Fibroblast of villous mesenchyme (primary cell): ENCODE data around the gene ADCY2. TPM values are rescaled to one million over a fixed set of nuclear protein-coding genes. Genes with fewer than 3 reads are reported as not detected.
"Not testable (repeated sequence)": the region's sequence is repeated elsewhere in the genome, so short reads cannot be mapped to it uniquely, and the experiment has no call there.

Source experiments
- DNase-seq: peaks from one replicate; pipeline ENCODE4 v3.0.0-alpha.2; 2010; ENCODE audit warnings: low read depth
- H3K4me3 ChIP-seq: 2 replicates; pipeline ENCODE4 v1.5.1; 2011; ENCODE audit warnings: low read depth, mild to moderate bottlenecking, low read length
- CTCF ChIP-seq: IDR thresholded peaks from 2 replicates; pipeline ENCODE4 v1.5.1; 2012; ENCODE audit warnings: low read depth, mild to moderate bottlenecking, low read length; ENCODE audit not compliant: insufficient read depth
- total RNA-seq: library from RNA; depleted of rRNA; stranded (reverse); fragments of >200 nt; gene quantifications from 2 replicates; pipeline ENCODE4 v1.2.3, GENCODE V29; 2012

Gene ADCY2
- total RNA-seq, 1 donor = under 0.01 TPM

- H3K4me3 ChIP-seq = no peak overlapping the region
- no peak for DNase-seq
- no peak for TF ChIP-seq CTCF
Observed at GRCh38 chr5:7419846-7420245, 23.9 kb downstream of the ADCY2 start.

GRCh38 chr5:7420510-7421280 is 24.8 kb downstream of the ADCY2 start:
- no peak for DNase-seq
- H3K4me3 ChIP-seq = no peak overlapping the region
- no peak for TF ChIP-seq CTCF

GRCh38 chr5:7422316-7423106 is 26.6 kb downstream of the ADCY2 start:
- TF ChIP-seq CTCF = no peak
- DNase-seq = no peak
- H3K4me3 ChIP-seq = no peak overlapping the region

GRCh38 chr5:7423231-7423630 is 27.3 kb downstream of the ADCY2 start:
- not testable (repeated sequence) for DNase-seq

GRCh38 chr5:7425830-7426229 is 29.9 kb downstream of the ADCY2 start:
- TF ChIP-seq CTCF = no peak
- no peak overlapping the region for H3K4me3 ChIP-seq
- DNase-seq = no peak

More at GRCh38 chr5:7423231-7423630, 27.3 kb downstream of the ADCY2 start:
- H3K4me3 ChIP-seq = not testable (repeated sequence)

- no peak for TF ChIP-seq CTCF
- H3K4me3 ChIP-seq = no peak overlapping the region
- DNase-seq = no peak
Observed at GRCh38 chr5:7426284-7426683, 30.3 kb downstream of the ADCY2 start.

- DNase-seq = no peak
- TF ChIP-seq CTCF = no peak
- H3K4me3 ChIP-seq = no peak overlapping the region
Observed at GRCh38 chr5:7434914-7435313, 39.0 kb downstream of the ADCY2 start.
